Sciatic nerve (tissue), 2 donors: Measurements from ENCODE around the gene SLC12A2. TPM values are rescaled to one million over a fixed set of nuclear protein-coding genes. Genes with fewer than 3 reads are reported as not detected.
A peak's percentile ranks its signal among the peaks of the same experiment; 100 is the strongest.

ENCODE experiments used
- ATAC-seq: fragments of 200-7000 bp; cut with Tn5 transposase; one replicate; pipeline ENCODE4 v1.9.1; 2020; ENCODE audit warnings: mild to moderate bottlenecking, moderate library complexity
- DNase-seq: peaks from one replicate; pipeline ENCODE4 v3.0.0-alpha.2; 2020; ENCODE audit warnings: low spot score
- intact Hi-C: fragments of 100-400 bp; cut with DNase I; formaldehyde crosslinking; loops from one replicate; pipeline ENCODE4 v1.14.2; 2022
- total RNA-seq: library from RNA; stranded (reverse); fragmentation: NEBNext Ultra II Directional; extraction: Animal tissue kit (Norgen Biotek cat#: 25700); gene quantifications from one replicate; pipeline ENCODE4 v1.2.1, GENCODE V29; 2021
- donor health status: DM: no; HTN: no; CAD: no.
- donor health status: DM: no; HTN: no; CAD: no.

The SLC12A2 gene
- total RNA-seq, 1 donor from 2014 or later, result 96.6 TPM

- intact Hi-C loops, result no loop called here
- DNase-seq (no peak), ATAC-seq (peak; percentile 36)
These were observed 128.7 kb downstream of the SLC12A2 start for GRCh38 chr5:128212191-128212806.

- intact Hi-C loops, result no loop called here
- ATAC-seq (peak; percentile 66), DNase-seq (no peak)
These were observed 129.8 kb downstream of the SLC12A2 start for GRCh38 chr5:128213340-128213739.

GRCh38 chr5:128213833-128214232, 130.3 kb downstream of the SLC12A2 start:
- intact Hi-C loops, result no loop called here
- ATAC-seq (no peak), DNase-seq (no peak)

- ATAC-seq (no peak), DNase-seq (no peak)
- intact Hi-C loops, result no loop called here
These were observed 132.7 kb downstream of the SLC12A2 start for GRCh38 chr5:128216285-128216684.

GRCh38 chr5:128216860-128217531, 133.4 kb downstream of the SLC12A2 start:
- intact Hi-C loops, result no loop called here
- ATAC-seq, result peak; percentile 49
- DNase-seq, result no peak

- DNase-seq (no peak), ATAC-seq (no peak)
- intact Hi-C loops, result no loop called here
These were observed 137.3 kb downstream of the SLC12A2 start for GRCh38 chr5:128220841-128221240.

- DNase-seq (no peak), ATAC-seq (no peak)
- intact Hi-C loops, result no loop called here
These were observed 140.8 kb downstream of the SLC12A2 start for GRCh38 chr5:128224336-128224735.

GRCh38 chr5:128225245-128226030, 141.9 kb downstream of the SLC12A2 start:
- no peak for ATAC-seq
- DNase-seq, result no peak
- intact Hi-C loops, result no loop called here

GRCh38 chr5:128228008-128228407, 144.4 kb downstream of the SLC12A2 start:
- peak; percentile 87 for ATAC-seq
- intact Hi-C loops, result no loop called here
- no peak for DNase-seq

- ATAC-seq, result peak; percentile 89
- intact Hi-C loops, result no loop called here
- DNase-seq, result no peak
These were observed 145.0 kb downstream of the SLC12A2 start for GRCh38 chr5:128228521-128228920.

- DNase-seq (no peak), ATAC-seq (no peak)
- intact Hi-C loops, result no loop called here
These were observed 151.5 kb downstream of the SLC12A2 start for GRCh38 chr5:128234928-128235641.

GRCh38 chr5:128236334-128236733, 152.8 kb downstream of the SLC12A2 start:
- no peak for DNase-seq
- no peak for ATAC-seq
- intact Hi-C loops, result no loop called here

GRCh38 chr5:128237000-128237399, 153.4 kb downstream of the SLC12A2 start:
- intact Hi-C loops, result no loop called here
- no peak for ATAC-seq
- no peak for DNase-seq

- ATAC-seq (peak; percentile 55), DNase-seq (no peak)
- intact Hi-C loops, result no loop called here
These were observed 154.0 kb downstream of the SLC12A2 start for GRCh38 chr5:128237546-128237945.
